Measurements from ENCODE around the gene ACOX1. TPM values are rescaled to one million over a fixed set of nuclear protein-coding genes. Genes with fewer than 3 reads are reported as not detected.

ACOX1 gene
- total RNA-seq, 2 experiments from 2014 or later: 31.4 to 34.9 TPM

Other genes starting within 250 kb of the ACOX1 start
- 10 to 100 TPM; 48.7 to 50.2 TPM for gene GALK1, start 214.0 kb downstream of the ACOX1 start, total RNA-seq
- 10 to 100 TPM; 19.1 to 21.4 TPM for gene UNK, start 194.4 kb downstream of the ACOX1 start, total RNA-seq
- 10 to 100 TPM; 98.5 to 99.1 TPM for gene UNC13D, start 134.8 kb downstream of the ACOX1 start, total RNA-seq
- 10 to 100 TPM; 65.0 to 68.7 TPM for gene WBP2, start 123.8 kb downstream of the ACOX1 start, total RNA-seq
- gene TRIM47, start 100.6 kb downstream of the ACOX1 start, total RNA-seq: 1 to 10 TPM; 8.1 to 9.6 TPM
- gene TRIM65, start 82.2 kb downstream of the ACOX1 start, total RNA-seq: 10 to 100 TPM; 24.5 to 25.5 TPM
- 100 to 1,000 TPM; 109 to 117 TPM for gene MRPL38, start 74.3 kb downstream of the ACOX1 start, total RNA-seq
- 10 to 100 TPM; 20.7 to 21.0 TPM for gene FBF1, start 38.1 kb downstream of the ACOX1 start, total RNA-seq
- gene TEN1, start 74 bp upstream of the ACOX1 start, total RNA-seq: 10 to 100 TPM in 1 of 2 experiments, 1 to 10 TPM in 1; 9.7 to 12.2 TPM
- 1 to 10 TPM; 3.1 to 5.0 TPM for gene CDK3, start 21.7 kb upstream of the ACOX1 start, total RNA-seq
- gene EVPL, start 48.1 kb upstream of the ACOX1 start, total RNA-seq: under 1 TPM in 1 of 2 experiments, not detected in 1; 0.14 TPM
- gene SRP68, start 93.4 kb upstream of the ACOX1 start, total RNA-seq: 100 to 1,000 TPM; 127 to 131 TPM
- 1 to 10 TPM; 3.3 to 3.6 TPM for gene GALR2, start 95.6 kb upstream of the ACOX1 start, total RNA-seq
- gene ZACN, start 100.0 kb upstream of the ACOX1 start, total RNA-seq: 1 to 10 TPM; 6.4 to 6.5 TPM
- 10 to 100 TPM; 43.5 to 46.6 TPM for gene EXOC7, start 124.6 kb upstream of the ACOX1 start, total RNA-seq
- under 1 TPM; 0.60 to 0.84 TPM for gene FOXJ1, start 162.1 kb upstream of the ACOX1 start, total RNA-seq

Data from activated naive CD4-positive, alpha-beta T cell treated with anti-CD3 and anti-CD28 coated beads for 36 hours (primary cell).